ENCODE results near the gene CDC34. TPM values are rescaled to one million over a fixed set of nuclear protein-coding genes. Genes with fewer than 3 reads are reported as not detected.
A peak's percentile ranks its signal among the peaks of the same experiment; 100 is the strongest.

The CDC34 gene
- total and polyA plus RNA-seq, 9 of the 15 experiments (the other 6 are each of a cell fraction or from before 2014, with no cell fraction given): 0.80 to 203 (median 65.5) TPM

- TF ChIP-seq ILF3 (IDR thresholded peaks at IDR 0.05; ENCODE audit: borderline replicate concordance) (no peak), ZNF146 (CRISPR knock-in tag; IDR thresholded peaks at IDR 0.05; ENCODE audit: unreplicated experiment) (peak; percentile 8), ARID4B (CRISPR knock-in tag; IDR thresholded peaks at IDR 0.05) (0 out of 2 replicates have a peak, but pooled peaks have one; percentile 1), EGR1 (conservative IDR thresholded peaks at IDR 0.05) (peak; percentile 27; the same call in 1 of the 2 replicates), FOXP1 (CRISPR knock-in tag; IDR thresholded peaks at IDR 0.05) (no peak), GATAD2B (IDR thresholded peaks at IDR 0.05; ENCODE audit: borderline replicate concordance) (peak; percentile 52), ETV5 (CRISPR knock-in tag; IDR thresholded peaks at IDR 0.05; ENCODE audit: low read depth) (no peak), RB1 (IDR thresholded peaks at IDR 0.05; ENCODE audit: low read depth) (peak; percentile 45), CBX8 (IDR thresholded peaks at IDR 0.05; ENCODE audit: borderline replicate concordance, extremely low read depth, low read depth, low read length, poor library complexity, severe bottlenecking) (no peak), SNRNP70 (optimal IDR thresholded peaks at IDR 0.05; ENCODE audit: low read depth, low read length) (no peak), DMBX1 (CRISPR knock-in tag; IDR thresholded peaks at IDR 0.05; ENCODE audit: borderline replicate concordance) (no peak), ZNF12 (CRISPR knock-in tag; IDR thresholded peaks at IDR 0.05) (no peak), TAF1 (IDR thresholded peaks at IDR 0.05; ENCODE audit: control insufficient read depth, extremely low read depth, insufficient read depth, low read length, severe bottlenecking) (peak; percentile 26), PREB (CRISPR knock-in tag; IDR thresholded peaks at IDR 0.05) (no peak), ERF (CRISPR knock-in tag; IDR thresholded peaks at IDR 0.05) (0 out of 2 replicates have a peak, but pooled peaks have one; percentile 45), ZFPM2 (CRISPR knock-in tag; IDR thresholded peaks at IDR 0.05) (no peak), POLR2G (IDR thresholded peaks at IDR 0.05; ENCODE audit: low read depth, low read length) (peak; percentile 84), THAP12 (CRISPR knock-in tag; IDR thresholded peaks at IDR 0.05) (peak; percentile 61; the same call in 1 of the 2 replicates)
These were observed at the start of gene CDC34 (continued) for GRCh38 chr19:531753-532560.

Measured in K562 (cell line).